Motor neuron (in vitro differentiated cells): ENCODE data around the gene CAMSAP1. TPM values are rescaled to one million over a fixed set of nuclear protein-coding genes. Genes with fewer than 3 reads are reported as not detected.
A peak's percentile ranks its signal among the peaks of the same experiment; 100 is the strongest.

ENCODE experiments used
- ATAC-seq, 8 experiments: fragments of 200-7000 bp; cut with Tn5 transposase; replicated peaks in 6 of 8; 2 replicates each; pipeline ENCODE4 v1.8.0; 2021; ENCODE audit warnings: mild to moderate bottlenecking in 8 of 8, moderate library complexity in 8 of 8
- H3K27ac ChIP-seq, 2 donors: fragments of 250-450 bp; sonication (Bioruptor Pico); 2 replicates each; pipeline ENCODE4 v1.9.0; 2021; ENCODE audit warnings: antibody characterized with exemption in 2 of 2, mild to moderate bottlenecking in 2 of 2, moderate library complexity in 1 of 2
- H3K4me1 ChIP-seq, 2 donors: fragments of 250-450 bp; sonication (Bioruptor Pico); replicated peaks in 1 of 2; 2 replicates each; pipeline ENCODE4 v1.6.1; 2021; ENCODE audit warnings: antibody characterized with exemption in 2 of 2, mild to moderate bottlenecking in 2 of 2, moderate library complexity in 1 of 2
- H3K4me3 ChIP-seq, 5 donors: fragments of 250-450 bp; sonication (Bioruptor Pico); 2 replicates each; pipeline ENCODE4 v1.9.0; 2021; ENCODE audit warnings: antibody characterized with exemption in 5 of 5, mild to moderate bottlenecking in 5 of 5, moderate library complexity in 4 of 5
- WGBS, 10 experiments: fragments of 450-650 bp; shearing (Covaris generic); methylation state at CpG; one replicate each; pipeline ENCODE4 v1.0.0; 2022; 5-methylcytosine and 5-hydroxymethylcytosine counted together
- in situ Hi-C, 9 experiments: fragments of 400-800 bp; cut with MboI; loops; one replicate each; pipeline ENCODE4 v1.15.0; 2021; ENCODE audit warnings: low sequenced_read_pairs in 9 of 9, low pct_unique_long_range_greater_than_20kb in 2 of 9; ENCODE audit not compliant: unreplicated experiment in 9 of 9
- total RNA-seq, 8 experiments: library from RNA; unstranded; fragments of 300-600 nt; gene quantifications; 2 replicates each; pipeline versions ENCODE4 v1.2.3 to v1.2.4, GENCODE V29; 2022

CAMSAP1 gene
- total RNA-seq, 8 experiments from 2014 or later: 8.2 to 71.6 (median 46.2) TPM

DNA sequence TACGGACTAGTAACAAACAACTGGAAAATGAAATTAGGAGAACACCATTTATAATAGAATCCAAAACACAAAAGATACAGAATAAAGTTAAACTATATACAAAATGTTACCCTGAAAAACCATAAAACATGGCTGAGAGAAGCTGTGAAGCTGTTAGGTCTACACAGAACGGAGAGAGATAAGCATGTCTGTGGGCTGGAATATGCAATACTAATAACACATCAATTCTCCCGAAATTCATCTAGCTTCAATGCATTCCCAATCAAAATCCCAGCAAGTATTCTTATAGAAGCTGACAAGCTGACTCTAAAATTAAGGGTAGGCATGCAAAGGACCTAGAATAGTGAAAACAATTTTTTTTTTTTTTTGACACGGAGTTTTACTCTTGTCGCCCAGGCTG is 32.5 kb downstream of the CAMSAP1 start:
- WGBS, 10 experiments: 86 to 100% (median 94%) methylated on average over 1 to 5 of the region's 5 CpGs; no CpG with 5 or more reads in 1 of the 10 experiments
- peaks cover 0 to 3% of the 10 kb centered on the region in 2 donors for H3K4me1 ChIP-seq
- no peak overlapping the region for H3K4me3 ChIP-seq
- no peak overlapping the region for H3K27ac ChIP-seq
- in situ Hi-C loops: no loop called here
- no peak for ATAC-seq

DNA sequence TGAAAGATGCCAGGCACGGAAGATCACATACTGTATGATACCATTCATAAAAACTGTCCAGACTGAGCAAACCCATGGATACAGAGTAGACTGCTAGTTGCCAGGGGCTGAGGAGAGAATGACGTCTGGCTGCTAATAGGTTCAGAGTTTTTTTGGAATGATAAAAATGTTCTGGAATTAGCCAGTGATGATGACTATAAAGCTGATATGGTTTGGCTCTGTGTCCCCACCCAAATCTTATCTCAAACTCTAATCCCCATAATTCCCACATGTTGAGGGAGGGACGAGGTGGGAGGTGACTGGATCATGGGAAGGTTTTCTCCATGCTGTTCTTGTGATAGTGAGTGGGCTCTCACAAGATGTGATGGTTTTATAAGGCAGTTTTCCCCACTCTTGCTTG is 37.4 kb downstream of the CAMSAP1 start:
- no peak for ATAC-seq
- Histone ChIP-seq H3K27ac (no peak overlapping the region), H3K4me3 (no peak overlapping the region), H3K4me1 (no peaks in the 10 kb centered on the region)
- WGBS, 10 experiments: 67 to 100% (median 100%) methylated on average over 1 to 3 of the region's 3 CpGs; no CpG with 5 or more reads in 1 of the 10 experiments
- in situ Hi-C loops: no loop called here

DNA sequence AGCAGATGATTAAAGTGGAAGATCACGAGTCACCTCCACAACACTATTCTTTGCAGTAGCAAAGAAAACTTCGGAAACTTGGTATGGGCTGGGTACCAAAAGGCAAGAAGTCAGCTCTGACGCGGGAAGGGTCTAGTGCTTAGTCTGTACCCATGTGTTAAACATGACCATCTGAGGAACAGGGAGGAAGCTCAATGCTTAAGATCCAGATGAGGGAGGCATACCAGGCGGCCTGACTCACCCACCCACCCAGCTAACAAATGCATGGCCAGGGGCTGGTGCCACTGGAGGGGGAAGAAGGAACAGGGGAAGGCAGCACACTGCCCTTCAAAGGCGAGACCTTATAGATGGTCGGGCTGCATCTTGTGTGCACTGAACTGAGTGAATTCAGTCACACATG is 41.8 kb downstream of the CAMSAP1 start:
- H3K4me3 ChIP-seq: no peak overlapping the region
- WGBS, 10 experiments: 18 to 100% (median 90%) methylated on average over 1 to 6 of the region's 7 CpGs; no CpG with 5 or more reads in 2 of the 10 experiments
- peak in 1 of 8 experiments; percentile 43 for ATAC-seq
- in situ Hi-C loops: no loop called here
- H3K4me1 ChIP-seq: peaks cover 0 to 3% of the 10 kb centered on the region in 2 donors
- H3K27ac ChIP-seq: no peak overlapping the region

DNA sequence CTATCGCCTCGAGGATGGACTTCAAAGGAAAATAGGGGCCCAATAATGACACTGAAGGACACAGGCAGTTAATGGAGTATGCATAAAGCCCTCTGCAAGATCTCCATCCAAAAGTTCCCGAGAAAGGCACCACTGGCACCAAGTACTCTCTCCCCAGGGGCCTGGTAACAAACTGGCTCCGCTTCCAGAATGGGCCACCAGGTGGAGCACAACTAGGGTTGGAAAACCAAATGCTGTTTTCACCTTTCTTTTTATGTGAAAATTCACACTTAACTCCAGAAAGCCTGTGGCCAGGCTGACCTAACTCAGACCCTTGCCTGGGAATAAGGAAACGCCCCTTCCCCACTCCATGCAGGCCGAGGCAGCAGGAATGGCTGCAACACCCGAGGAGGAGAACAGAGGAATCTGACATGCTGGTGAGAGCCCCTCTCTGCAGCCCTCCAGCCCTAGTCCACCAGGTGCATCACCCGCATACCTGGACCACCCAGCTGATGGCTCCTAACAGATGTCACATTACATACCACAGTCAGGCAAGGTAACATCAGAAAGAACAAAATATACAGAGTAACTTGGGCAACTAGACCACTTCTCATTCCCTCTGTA is 42.8 kb downstream of the CAMSAP1 start:
- Histone ChIP-seq H3K4me1 (peaks cover 0 to 3% of the 10 kb centered on the region in 2 donors), H3K4me3 (no peak overlapping the region), H3K27ac (no peak overlapping the region)
- WGBS, 10 experiments: 20 to 90% (median 53%) methylated on average over 2 to 6 of the region's 8 CpGs; no CpG with 5 or more reads in 3 of the 10 experiments
- in situ Hi-C loops: no loop called here
- peak; percentile 45 to 72 (median 54) for ATAC-seq

DNA sequence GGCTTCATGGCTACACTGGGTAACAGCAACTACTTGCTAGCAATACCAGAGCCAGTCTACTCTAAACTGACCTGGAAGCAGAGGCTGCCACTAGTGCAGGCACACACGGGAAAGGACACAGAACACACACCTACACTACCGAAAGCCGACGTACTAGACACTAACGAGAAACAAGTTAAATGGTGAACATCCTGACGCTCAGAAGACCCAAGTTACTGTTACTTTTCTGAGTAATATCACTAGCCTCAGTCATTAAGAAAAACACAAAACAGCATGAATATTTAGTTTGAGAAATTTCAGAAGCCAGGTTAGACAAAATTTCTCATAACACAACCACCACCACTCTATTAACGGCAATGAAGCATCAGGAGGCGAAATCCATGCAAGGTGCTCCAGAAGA is 44.5 kb downstream of the CAMSAP1 start:
- 88 to 100% (median 100%) methylated on average over 1 to 8 of the region's 8 CpGs; no CpG with 5 or more reads in 1 of the 10 experiments for WGBS, 10 experiments
- ATAC-seq: no peak
- no peak overlapping the region for H3K27ac ChIP-seq
- H3K4me3 ChIP-seq: no peak overlapping the region
- H3K4me1 ChIP-seq: peaks cover 0 to 3% of the 10 kb centered on the region in 2 donors
- in situ Hi-C loops: no loop called here

DNA sequence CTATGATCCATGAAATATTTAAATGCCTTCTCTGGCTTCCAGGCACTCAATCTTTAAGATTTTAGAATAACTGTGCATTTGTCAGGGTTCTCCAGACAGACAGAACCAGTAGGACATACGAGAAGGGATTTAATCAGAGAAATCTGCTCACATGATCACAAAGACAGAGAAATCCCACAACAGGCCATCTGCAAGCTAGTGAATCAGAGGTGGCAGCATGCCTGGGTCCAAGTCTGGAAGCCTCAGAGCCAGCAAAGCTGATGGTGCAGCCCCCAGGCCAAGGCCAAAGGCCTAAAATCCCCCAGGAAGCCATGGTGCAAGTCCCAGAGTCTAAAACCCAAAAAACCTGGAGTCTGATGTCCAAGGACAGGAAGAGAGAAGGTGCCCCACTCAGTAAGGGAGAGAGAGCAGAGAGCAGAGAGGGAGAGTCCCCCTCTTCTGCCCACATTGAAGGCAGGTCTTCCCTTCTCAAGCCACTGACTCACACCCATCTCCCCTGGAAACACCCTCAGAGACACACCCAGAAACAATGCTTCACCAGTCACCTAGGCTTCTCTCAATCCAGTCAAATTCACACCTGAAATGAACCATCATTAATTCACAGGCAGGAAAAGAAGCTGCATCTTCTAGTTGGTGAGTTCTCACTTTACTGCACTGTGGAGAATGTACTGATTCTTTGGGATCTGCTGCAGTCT is 48.7 kb downstream of the CAMSAP1 start:
- no peak overlapping the region for H3K4me3 ChIP-seq
- WGBS, 10 experiments: 78 to 86% (median 80%) methylated on average over 1 of the region's 1 CpG; no CpG with 5 or more reads in 7 of the 10 experiments
- no peak for ATAC-seq
- H3K27ac ChIP-seq: no peak overlapping the region
- H3K4me1 ChIP-seq: no peaks in the 10 kb centered on the region
- in situ Hi-C loops: no loop called here

DNA sequence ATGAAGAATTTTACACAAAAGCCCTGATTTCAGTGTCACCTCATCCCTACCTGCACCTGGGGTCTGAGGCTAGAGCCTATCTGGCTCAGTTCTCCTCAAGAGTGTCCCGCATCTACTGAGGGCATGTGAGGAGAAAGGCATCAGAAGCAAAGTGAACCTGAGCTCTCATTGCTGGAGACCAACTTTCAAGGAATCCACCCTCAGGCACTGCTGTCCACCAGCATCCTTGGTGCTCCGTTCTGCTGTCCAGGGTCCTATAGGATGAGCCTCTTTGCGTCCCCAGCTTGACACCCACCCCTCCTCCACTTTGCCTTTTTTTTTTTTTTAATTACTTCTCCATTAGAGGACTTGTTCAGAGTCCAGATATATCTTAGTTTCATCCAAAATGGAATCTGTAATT is 49.5 kb downstream of the CAMSAP1 start:
- in situ Hi-C loops: no loop called here
- no peak overlapping the region for H3K4me3 ChIP-seq
- 63 to 100% (median 97%) methylated on average over 1 to 3 of the region's 3 CpGs; no CpG with 5 or more reads in 2 of the 10 experiments for WGBS, 10 experiments
- no peak for ATAC-seq
- H3K4me1 ChIP-seq: no peaks in the 10 kb centered on the region
- H3K27ac ChIP-seq: no peak overlapping the region

DNA sequence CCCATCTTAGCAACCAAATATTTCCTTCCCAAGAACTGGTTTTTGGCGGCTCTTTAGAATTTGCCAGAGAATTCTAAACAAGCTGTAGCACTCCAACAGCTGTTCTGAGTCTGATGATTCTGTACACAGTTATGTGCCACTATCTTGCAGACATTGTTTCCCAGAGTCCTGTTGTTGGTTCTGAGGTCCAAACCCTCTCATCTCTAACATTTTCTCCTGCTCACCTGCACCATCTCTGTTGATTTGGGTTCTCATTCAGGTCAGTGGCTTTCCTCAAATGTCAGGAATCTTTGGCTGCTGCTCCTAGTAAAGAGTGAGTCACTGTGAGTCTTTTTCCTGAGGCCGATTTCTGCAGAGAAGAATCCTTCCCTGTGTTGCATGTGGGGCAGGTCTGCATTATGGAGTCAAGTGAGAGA is 50.0 kb downstream of the CAMSAP1 start:
- WGBS, 10 experiments: 33 to 100% (median 67%) methylated on average over 1 to 2 of the region's 2 CpGs; no CpG with 5 or more reads in 3 of the 10 experiments
- Histone ChIP-seq H3K4me3 (no peak overlapping the region), H3K27ac (no peak overlapping the region), H3K4me1 (no peaks in the 10 kb centered on the region)
- in situ Hi-C loops: no loop called here
- ATAC-seq: no peak

DNA sequence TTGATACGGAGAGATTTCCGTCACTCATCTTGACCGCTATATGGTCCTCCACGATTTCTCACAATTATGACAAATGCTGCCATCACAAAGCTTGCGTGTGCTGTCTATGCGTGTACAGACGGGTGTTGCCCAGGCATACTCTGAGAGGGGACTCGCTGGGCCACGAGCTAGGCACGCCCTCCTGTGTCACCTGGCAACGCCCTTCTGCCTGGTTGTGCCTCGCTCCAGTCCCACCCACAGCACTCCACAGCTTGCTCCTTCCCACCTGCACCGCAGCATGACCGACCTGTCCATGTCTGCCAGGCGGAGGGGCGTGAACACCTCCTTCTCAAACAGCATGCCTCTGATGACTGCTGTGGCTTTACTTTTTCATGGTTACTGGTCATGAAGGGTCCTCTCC is 55.6 kb downstream of the CAMSAP1 start:
- H3K4me1 ChIP-seq: peaks cover 0 to 7% of the 10 kb centered on the region in 2 donors
- 75 to 100% (median 89%) methylated on average over 1 to 8 of the region's 16 CpGs; no CpG with 5 or more reads in 3 of the 10 experiments for WGBS, 10 experiments
- no peak overlapping the region for H3K27ac ChIP-seq
- in situ Hi-C loops: no loop called here
- H3K4me3 ChIP-seq: no peak overlapping the region
- peak in 2 of 8 experiments; percentile 41 for ATAC-seq

DNA sequence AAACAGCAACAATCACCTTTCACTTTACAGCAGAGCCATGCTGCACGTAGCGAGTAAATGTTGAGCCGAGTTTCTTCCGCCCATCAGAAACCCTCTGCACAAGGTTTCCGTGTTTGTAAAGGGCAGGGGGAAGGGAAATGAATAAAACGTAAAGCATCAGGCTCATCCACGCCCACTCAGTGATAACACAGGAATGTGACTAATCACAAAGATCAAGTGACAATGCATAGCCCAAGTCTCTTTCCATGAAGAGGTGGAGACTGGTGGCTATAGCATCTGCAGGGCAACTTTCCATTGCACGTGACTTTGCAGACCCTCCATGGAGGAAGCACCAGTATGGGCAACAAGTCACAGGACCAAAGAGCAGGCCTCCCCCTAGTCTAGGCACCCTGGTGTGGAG is 56.6 kb downstream of the CAMSAP1 start:
- in situ Hi-C loops: no loop called here
- 68 to 96% (median 85%) methylated on average over 2 to 8 of the region's 8 CpGs; no CpG with 5 or more reads in 1 of the 10 experiments for WGBS, 10 experiments
- ATAC-seq: peak in 2 of 8 experiments; percentile 35 to 68
- Histone ChIP-seq H3K4me3 (no peak overlapping the region), H3K27ac (no peak overlapping the region), H3K4me1 (peaks cover 0 to 7% of the 10 kb centered on the region in 2 donors)

DNA sequence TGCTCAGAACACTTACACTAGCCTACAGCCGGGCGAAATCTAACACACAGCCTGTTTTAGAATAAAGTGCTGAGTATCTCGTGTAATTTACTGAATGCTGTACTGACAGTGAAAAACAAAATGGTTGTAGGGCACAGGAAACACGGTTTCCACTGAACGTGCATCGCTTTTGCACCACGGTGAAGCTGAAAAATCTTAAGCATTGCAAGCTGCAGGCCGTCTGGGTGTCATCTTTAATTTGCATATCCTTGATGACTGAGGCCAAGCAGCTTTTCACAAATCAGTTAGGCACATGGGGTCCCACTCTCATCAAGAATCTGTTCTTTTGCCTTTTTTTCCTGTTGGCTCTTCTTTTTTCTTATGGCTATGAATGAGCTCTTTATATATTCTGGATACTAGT is 58.2 kb downstream of the CAMSAP1 start:
- H3K27ac ChIP-seq: no peak overlapping the region
- H3K4me1 ChIP-seq: peaks cover 0 to 7% of the 10 kb centered on the region in 2 donors
- ATAC-seq: no peak
- 56 to 97% (median 72%) methylated on average over 4 to 8 of the region's 8 CpGs; no CpG with 5 or more reads in 3 of the 10 experiments for WGBS, 10 experiments
- H3K4me3 ChIP-seq: no peak overlapping the region
- in situ Hi-C loops: no loop called here

DNA sequence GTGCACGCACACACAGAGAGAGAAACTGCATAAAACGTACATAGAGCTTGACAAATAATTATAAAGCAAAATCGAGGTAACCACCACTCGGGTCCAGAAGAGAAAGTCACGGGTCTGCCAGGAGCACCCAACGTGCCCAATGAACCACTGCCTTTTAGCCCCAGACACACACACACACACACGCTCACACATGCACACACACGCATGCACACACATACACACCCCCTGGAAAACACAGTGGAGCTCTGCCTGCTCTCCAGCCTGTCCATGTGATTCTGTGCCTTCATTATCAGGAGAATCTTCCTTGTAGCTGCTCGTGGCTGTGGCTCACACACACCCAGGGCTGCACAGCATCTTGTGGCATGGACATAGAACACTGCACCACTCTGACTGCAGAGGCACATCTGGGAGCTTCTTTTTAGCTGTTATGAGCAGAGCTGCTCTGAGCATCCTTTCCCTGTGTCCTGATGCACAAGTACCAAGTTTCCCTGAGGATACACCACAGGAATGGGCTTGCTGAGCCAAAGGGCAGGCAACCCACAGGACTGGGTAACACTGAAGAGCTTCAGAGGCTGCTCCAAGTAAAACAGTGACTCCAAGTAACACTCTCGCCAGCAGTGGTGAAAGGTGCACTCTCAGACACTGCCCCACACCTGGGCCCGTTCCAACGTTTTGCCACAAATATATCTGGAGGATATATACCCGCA is 58.9 kb downstream of the CAMSAP1 start:
- Histone ChIP-seq H3K4me3 (no peak overlapping the region), H3K27ac (no peak overlapping the region), H3K4me1 (peaks cover 0 to 7% of the 10 kb centered on the region in 2 donors)
- no peak for ATAC-seq
- in situ Hi-C loops: no loop called here
- 71 to 95% (median 93%) methylated on average over 2 to 11 of the region's 13 CpGs; no CpG with 5 or more reads in 2 of the 10 experiments for WGBS, 10 experiments

DNA sequence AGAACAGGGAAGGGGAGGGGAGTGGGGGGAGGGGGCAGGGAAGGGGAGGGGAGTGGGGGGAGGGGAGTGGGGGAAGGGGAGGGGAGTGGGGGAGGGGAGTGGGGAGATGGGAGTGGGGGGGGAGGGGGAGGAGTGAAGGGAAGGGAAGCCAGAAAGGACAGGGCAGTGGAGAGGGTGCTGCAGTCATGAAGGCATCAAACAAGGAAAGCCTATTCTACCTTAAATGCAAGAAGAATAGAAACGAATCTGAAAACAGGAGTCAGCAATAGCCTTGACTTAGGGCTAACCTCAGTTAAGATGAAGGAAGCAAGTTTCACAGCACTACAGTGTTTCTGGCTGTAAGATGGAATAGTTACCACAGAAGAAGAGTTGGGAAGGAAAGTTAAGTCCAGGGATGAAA is 59.5 kb downstream of the CAMSAP1 start:
- 0 to 80% (median 80%) methylated on average over 1 of the region's 1 CpG; no CpG with 5 or more reads in 7 of the 10 experiments for WGBS, 10 experiments
- in situ Hi-C loops: no loop called here
- H3K4me1 ChIP-seq: peaks cover 0 to 7% of the 10 kb centered on the region in 2 donors
- no peak overlapping the region for H3K27ac ChIP-seq
- no peak overlapping the region for H3K4me3 ChIP-seq
- ATAC-seq: no peak
